Mammary epithelial cell (primary cell): ENCODE results near the gene CD53.

Experiments used
- EZH2 ChIP-seq: IDR thresholded peaks from 2 replicates; pipeline ENCODE4 v1.6.1; 2012; ENCODE audit warnings: low read length, inconsistent platforms, borderline replicate concordance
- TF ChIP-seq, protein P1 (sequence below), 2 donors: IDR thresholded peaks in 1 of 2; conservative IDR thresholded peaks in 1 of 2; 2 replicates each; pipeline ENCODE4 v1.5.1; 2011 to 2012; ENCODE audit warnings: inconsistent platforms in 2 of 2, low read length in 2 of 2, mild to moderate bottlenecking in 2 of 2, control low read depth in 1 of 2, low read depth in 1 of 2; ENCODE audit not compliant: insufficient read depth in 1 of 2; ENCODE audit errors: extremely low read depth in 1 of 2

DNA sequence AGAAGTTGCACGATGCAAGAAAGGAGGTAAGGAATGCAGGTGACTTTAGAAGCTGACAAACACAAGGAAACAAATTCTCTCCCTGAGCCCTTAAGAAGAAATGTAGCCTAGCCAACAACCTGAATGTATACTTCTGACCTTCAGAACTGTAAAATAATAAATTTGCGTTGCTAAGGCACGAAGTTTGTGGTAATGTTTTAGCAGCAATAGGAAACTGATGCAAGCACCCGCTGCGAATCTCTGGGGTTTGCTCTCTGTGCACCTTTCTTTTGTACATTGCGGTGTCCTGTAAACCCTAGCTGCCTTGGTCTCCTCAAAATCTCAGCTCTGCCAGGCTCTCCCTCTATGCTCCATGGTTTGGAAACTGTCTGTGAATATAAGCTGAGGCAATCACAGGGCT lies 15.1 kb downstream of the CD53 start:
- TF ChIP-seq, protein P1, sequence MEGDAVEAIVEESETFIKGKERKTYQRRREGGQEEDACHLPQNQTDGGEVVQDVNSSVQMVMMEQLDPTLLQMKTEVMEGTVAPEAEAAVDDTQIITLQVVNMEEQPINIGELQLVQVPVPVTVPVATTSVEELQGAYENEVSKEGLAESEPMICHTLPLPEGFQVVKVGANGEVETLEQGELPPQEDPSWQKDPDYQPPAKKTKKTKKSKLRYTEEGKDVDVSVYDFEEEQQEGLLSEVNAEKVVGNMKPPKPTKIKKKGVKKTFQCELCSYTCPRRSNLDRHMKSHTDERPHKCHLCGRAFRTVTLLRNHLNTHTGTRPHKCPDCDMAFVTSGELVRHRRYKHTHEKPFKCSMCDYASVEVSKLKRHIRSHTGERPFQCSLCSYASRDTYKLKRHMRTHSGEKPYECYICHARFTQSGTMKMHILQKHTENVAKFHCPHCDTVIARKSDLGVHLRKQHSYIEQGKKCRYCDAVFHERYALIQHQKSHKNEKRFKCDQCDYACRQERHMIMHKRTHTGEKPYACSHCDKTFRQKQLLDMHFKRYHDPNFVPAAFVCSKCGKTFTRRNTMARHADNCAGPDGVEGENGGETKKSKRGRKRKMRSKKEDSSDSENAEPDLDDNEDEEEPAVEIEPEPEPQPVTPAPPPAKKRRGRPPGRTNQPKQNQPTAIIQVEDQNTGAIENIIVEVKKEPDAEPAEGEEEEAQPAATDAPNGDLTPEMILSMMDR (conservative IDR thresholded peaks at IDR 0.05 in 1 of 2, IDR thresholded peaks at IDR 0.05 in 1 of 2; ENCODE audit: extremely low read depth in 1 of 2, insufficient read depth in 1 of 2, low read depth in 1 of 2, low read length in 2 of 2) = no peak
- TF ChIP-seq EZH2 = no peak
